Astrocyte of the spinal cord (primary cell): ENCODE data around the gene PUS7L.

Experiments
- DNase-seq: peaks from one replicate; pipeline ENCODE4 v3.0.0; 2011; ENCODE audit warnings: low read depth, low spot score
- H3K4me3 ChIP-seq: 2 replicates; pipeline ENCODE4 v1.5.1; 2011; ENCODE audit warnings: low read depth, mild to moderate bottlenecking, low read length, moderate library complexity
- in situ Hi-C: cut with HindIII; loops from 2 replicates; pipeline ENCODE4 v1.10.0; 2017; ENCODE audit warnings: low sequenced_read_pairs
- TF ChIP-seq, protein P1 (sequence below): IDR thresholded peaks from 2 replicates; pipeline ENCODE4 v1.5.1; 2012; ENCODE audit warnings: low read depth, mild to moderate bottlenecking, low read length, inconsistent platforms

PUS7L gene

GRCh38 chr12:43758728-43759563 lies at the start of gene PUS7L, which contains the start of gene IRAK4:
Gene PUS7L, minus strand, starts transcription at chr12:43758790. Its CDS starts 3,545 bp downstream, at chr12:43755245.
Gene IRAK4, plus strand, starts transcription at chr12:43758951. Its CDS starts 9,161 bp downstream, at chr12:43768112.
- TF ChIP-seq, protein P1, sequence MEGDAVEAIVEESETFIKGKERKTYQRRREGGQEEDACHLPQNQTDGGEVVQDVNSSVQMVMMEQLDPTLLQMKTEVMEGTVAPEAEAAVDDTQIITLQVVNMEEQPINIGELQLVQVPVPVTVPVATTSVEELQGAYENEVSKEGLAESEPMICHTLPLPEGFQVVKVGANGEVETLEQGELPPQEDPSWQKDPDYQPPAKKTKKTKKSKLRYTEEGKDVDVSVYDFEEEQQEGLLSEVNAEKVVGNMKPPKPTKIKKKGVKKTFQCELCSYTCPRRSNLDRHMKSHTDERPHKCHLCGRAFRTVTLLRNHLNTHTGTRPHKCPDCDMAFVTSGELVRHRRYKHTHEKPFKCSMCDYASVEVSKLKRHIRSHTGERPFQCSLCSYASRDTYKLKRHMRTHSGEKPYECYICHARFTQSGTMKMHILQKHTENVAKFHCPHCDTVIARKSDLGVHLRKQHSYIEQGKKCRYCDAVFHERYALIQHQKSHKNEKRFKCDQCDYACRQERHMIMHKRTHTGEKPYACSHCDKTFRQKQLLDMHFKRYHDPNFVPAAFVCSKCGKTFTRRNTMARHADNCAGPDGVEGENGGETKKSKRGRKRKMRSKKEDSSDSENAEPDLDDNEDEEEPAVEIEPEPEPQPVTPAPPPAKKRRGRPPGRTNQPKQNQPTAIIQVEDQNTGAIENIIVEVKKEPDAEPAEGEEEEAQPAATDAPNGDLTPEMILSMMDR: peak; percentile 55
- in situ Hi-C loops: no loop called here
- peak within 1 kb of the TSS; percentile 84 for H3K4me3 ChIP-seq
- peak; percentile 98 for DNase-seq

GRCh38 chr12:43807386-43807785 lies 48.8 kb upstream of the PUS7L start:
- no peak for DNase-seq
- H3K4me3 ChIP-seq: no peak overlapping the region
- in situ Hi-C loops: no loop called here
- TF ChIP-seq, protein P1: no peak

GRCh38 chr12:43806737-43807072 lies 48.1 kb upstream of the PUS7L start:
- peak overlapping the region; percentile 88 for H3K4me3 ChIP-seq
- in situ Hi-C loops: no loop called here
- TF ChIP-seq, protein P1: no peak
- no peak for DNase-seq

DNA sequence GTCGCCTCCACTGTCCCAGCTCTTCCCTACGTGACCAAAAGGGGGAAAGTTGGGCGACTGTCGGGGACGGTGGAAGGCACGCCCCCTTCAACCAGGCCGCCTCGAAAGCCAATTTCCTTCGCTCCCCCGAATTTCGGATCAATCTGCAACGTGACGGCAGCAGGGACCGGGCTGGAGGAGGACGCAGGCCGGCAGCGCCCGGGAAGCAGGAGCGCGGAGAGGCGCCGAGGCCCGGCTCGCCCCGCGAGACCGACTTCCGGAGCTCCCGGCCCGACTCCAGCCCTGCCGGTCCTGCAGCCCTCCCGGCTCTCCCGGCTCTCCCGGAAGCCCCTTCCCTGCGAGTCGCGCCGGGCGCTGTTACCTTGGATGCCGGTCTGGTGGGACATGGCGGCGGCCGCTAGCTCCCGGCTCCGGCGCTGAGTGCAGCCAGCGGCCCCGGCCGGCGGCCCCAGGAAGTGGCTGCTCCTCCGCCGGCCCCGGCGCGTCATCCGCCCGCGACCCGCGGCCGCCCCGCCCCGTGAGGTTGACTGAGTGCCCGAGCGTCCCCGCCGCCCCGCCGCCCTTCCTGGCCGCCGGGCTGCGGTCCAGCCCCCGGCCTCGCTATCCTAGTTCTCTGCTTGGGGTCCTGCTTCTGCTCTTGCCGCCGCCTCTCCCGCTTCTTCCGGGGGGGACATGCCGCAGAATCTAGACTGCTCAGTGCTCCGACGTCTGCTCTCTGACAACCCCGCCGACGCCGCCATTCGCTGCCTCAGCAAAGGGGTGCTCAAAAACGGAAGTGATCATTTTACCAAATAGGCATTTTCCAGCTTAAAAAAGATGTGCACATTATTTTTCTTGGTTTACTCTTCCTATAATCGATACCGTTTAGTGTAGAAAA lies 47.5 kb upstream of the PUS7L start, which contains the start of gene TWF1:
Gene TWF1 (minus strand): TSS at position 458 of the 877 bp plus-strand sequence. CDS start 72 bp downstream, at position 386.
- DNase-seq: peak; percentile 86
- in situ Hi-C loops: no loop called here
- peak within 1 kb of the TSS; percentile 88 for H3K4me3 ChIP-seq
- TF ChIP-seq, protein P1: peak; percentile 30

DNA sequence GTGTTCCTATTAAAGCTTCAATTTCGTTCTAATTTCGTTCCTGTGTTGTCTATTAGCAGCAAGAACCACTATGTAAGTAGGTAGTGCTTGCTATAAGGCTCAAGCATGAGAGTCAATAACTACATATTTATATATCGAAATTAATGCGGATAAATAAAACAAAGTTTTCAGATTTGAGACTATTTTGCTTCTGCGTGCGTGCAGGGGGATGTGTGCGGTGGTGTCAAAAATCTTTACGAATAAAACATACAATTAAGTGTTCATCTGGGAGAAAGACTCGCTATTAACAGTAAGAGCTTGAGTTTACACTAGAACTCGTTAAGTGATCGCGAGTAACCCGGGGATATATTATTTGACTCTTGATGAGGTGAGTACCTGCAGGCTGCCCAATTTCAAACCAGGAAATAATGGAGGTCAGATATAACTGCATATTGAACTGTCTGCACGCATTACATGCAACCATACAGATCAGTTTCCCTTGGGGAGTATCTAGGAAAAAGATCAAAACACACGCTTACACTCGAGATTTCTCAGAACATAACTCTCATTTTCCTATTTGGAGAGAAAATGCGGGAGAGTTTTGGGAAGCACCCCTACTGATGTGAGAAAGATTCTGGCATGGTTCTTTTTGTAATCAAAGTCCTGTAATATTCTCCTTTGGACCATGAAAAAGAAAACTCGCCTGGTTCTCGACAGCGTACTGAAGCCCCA lies 46.7 kb upstream of the PUS7L start:
- TF ChIP-seq, protein P1: no peak
- peak overlapping the region; percentile 88 for H3K4me3 ChIP-seq
- DNase-seq: peak; percentile 22
- in situ Hi-C loops: no loop called here
